GM06990 (cell line): Measurements from ENCODE around the gene ZFHX3.
A peak's percentile ranks its signal among the peaks of the same experiment; 100 is the strongest.

ENCODE experiments used
- DNase-seq: peaks from one replicate; pipeline ENCODE4 v3.0.0-alpha.2; 2011; ENCODE audit not compliant: insufficient read length; ENCODE audit errors: extremely low read depth
- H3K27me3 ChIP-seq: replicated peaks from 2 replicates; pipeline ENCODE4 v1.6.0; 2011; ENCODE audit warnings: low read length; ENCODE audit not compliant: control insufficient read depth, insufficient read depth
- H3K36me3 ChIP-seq: 2 replicates; pipeline ENCODE4 v1.5.1; 2011; ENCODE audit warnings: low read length; ENCODE audit not compliant: control insufficient read depth, insufficient read depth
- H3K4me3 ChIP-seq: replicated peaks from 2 replicates; pipeline ENCODE4 v1.5.1; 2011; ENCODE audit warnings: low read depth, mild to moderate bottlenecking, control low read depth, low read length
- TF ChIP-seq, protein P1 (sequence below): IDR thresholded peaks from 2 replicates; pipeline ENCODE4 v1.5.1; 2011; ENCODE audit warnings: low read length, control low read depth, mild to moderate bottlenecking, inconsistent platforms; ENCODE audit not compliant: insufficient read depth, poor library complexity, severe bottlenecking

ZFHX3 gene

DNA sequence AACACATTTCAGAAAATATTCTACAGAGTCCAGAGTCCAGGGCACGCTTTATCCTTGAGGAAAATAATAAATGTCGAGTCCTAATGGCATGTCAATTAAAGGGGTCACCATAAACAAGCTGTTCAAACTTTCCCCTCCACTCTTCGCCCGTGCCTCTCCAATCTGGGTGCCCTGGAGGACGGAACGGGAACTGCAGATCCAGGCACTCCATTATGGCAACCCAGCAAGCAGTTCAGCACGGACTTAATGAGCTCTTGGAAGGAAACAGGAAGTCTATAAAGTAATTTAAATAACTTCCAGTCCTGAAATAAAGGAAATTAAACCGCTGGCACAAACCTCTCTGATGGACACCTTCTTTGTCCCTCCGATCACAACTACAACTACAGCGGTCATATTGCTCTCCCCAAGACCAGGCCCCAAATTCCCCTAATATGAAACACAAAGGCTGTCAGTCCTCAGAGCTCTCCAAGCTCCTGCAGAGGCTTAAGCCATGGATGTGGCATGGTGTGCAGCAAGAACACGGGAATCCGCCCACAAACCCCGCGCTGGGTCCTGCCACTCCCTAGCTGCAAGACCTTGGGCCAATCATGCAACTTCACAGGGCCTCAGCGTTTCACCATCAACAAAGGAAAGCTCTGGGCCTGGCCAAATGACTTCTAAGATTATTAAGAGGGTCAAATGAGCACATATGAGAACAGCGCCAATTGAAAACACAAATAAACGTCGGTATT is 52.6 kb downstream of the ZFHX3 start:
- DNase-seq: no peak
- Histone ChIP-seq H3K36me3 (no peaks in the 10 kb centered on the region), H3K27me3 (no peaks in the 10 kb centered on the region), H3K4me3 (no peak overlapping the region)
- TF ChIP-seq, protein P1, sequence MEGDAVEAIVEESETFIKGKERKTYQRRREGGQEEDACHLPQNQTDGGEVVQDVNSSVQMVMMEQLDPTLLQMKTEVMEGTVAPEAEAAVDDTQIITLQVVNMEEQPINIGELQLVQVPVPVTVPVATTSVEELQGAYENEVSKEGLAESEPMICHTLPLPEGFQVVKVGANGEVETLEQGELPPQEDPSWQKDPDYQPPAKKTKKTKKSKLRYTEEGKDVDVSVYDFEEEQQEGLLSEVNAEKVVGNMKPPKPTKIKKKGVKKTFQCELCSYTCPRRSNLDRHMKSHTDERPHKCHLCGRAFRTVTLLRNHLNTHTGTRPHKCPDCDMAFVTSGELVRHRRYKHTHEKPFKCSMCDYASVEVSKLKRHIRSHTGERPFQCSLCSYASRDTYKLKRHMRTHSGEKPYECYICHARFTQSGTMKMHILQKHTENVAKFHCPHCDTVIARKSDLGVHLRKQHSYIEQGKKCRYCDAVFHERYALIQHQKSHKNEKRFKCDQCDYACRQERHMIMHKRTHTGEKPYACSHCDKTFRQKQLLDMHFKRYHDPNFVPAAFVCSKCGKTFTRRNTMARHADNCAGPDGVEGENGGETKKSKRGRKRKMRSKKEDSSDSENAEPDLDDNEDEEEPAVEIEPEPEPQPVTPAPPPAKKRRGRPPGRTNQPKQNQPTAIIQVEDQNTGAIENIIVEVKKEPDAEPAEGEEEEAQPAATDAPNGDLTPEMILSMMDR: peak; percentile 54

DNA sequence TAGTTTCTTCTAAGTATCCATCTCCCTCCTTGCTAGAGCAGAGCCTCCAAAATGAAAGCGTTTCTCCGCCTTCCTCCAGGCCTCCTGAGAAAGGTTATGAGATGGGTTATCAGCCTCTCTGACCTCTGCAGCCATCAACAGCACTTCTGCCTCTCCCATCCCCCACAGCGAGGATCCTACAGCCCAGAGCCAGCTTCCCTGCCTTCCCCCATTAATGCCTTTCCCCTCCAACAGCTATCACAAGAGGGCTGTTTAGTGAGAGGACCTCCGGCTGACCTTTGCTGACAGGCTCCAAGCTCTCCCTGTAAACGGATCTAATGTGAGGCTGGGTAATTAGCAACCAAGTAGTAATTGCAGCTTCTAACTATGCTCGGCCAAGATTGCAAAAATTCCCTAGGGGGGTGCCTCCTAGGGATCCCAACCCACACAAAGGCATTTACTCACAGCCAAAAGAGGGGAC is 55.8 kb downstream of the ZFHX3 start:
- H3K27me3 ChIP-seq: no peaks in the 10 kb centered on the region
- TF ChIP-seq, protein P1: no peak
- H3K36me3 ChIP-seq: no peaks in the 10 kb centered on the region
- no peak for DNase-seq
- no peak overlapping the region for H3K4me3 ChIP-seq

DNA sequence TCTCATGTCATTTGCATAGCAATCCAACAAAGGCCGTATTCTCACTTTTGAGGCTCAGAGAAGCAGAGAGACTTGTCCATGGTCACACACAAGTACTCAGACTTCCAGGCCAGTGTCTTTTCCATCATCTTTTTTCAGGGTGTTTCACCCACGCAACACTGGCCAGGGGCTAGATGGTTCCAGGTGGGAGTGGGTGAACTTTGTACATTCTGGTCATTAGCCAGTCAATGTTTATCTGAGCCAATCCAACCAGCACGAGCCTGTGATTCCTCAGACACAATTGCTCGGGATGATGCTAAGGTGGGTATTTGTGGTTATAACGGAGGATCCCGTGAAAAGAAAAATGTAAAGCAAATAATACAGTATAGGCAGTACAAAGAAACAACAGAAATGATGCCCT is 56.3 kb downstream of the ZFHX3 start:
- TF ChIP-seq, protein P1: no peak
- Histone ChIP-seq H3K36me3 (no peaks in the 10 kb centered on the region), H3K4me3 (no peak overlapping the region), H3K27me3 (no peaks in the 10 kb centered on the region)
- DNase-seq: no peak

DNA sequence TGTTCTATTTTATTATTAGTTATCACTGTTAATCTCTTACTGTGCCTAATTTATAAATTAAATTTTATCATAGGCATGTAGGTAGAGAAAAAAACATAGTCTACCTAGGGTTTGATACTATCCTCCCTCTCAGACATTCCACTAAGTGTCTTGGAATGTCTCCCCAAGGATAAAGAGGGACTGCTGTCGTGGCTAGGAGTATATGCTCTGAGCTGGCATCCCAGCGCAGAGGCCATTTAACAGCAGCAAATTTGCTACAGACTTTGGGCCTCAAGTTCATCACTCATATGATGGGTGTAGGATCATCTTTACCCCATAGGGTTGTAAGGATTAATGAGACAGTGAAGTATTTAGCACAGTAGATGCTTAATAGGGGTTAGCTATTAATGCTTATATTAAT is 56.7 kb downstream of the ZFHX3 start:
- Histone ChIP-seq H3K4me3 (no peak overlapping the region), H3K36me3 (no peaks in the 10 kb centered on the region), H3K27me3 (no peaks in the 10 kb centered on the region)
- TF ChIP-seq, protein P1: no peak
- no peak for DNase-seq

DNA sequence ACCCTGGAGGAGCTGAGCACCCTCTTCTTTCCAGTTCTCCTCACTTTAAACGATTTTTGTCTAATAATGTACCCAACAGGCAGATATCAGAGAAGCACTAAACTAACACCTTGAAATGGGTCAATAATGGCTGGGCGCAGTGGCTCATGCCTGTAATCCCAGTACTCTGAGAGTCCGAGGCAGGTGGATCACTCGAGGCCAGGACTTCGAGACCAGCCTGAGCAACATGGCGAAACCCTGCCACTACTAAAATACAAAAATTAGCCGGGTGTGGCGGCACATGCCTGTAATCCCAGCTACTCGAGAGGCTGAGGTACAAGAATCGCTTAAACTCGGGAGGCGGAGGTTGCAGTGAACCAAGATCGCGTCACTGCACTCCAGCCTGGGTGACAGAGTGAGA is 57.4 kb downstream of the ZFHX3 start:
- TF ChIP-seq, protein P1: no peak
- H3K4me3 ChIP-seq: no peak overlapping the region
- no peak for DNase-seq
- H3K36me3 ChIP-seq: no peaks in the 10 kb centered on the region
- H3K27me3 ChIP-seq: no peaks in the 10 kb centered on the region
